CD4-positive, CD25-positive, alpha-beta regulatory T cell (primary cell): ENCODE data around the gene F2R. TPM values are rescaled to one million over a fixed set of nuclear protein-coding genes. Genes with fewer than 3 reads are reported as not detected.
"Not testable (repeated sequence)": the region's sequence is repeated elsewhere in the genome, so short reads cannot be mapped to it uniquely, and the experiment has no call there.

ENCODE experiments used
- ATAC-seq, 2 donors: fragments of 150-1000 bp; cut with Tn5 transposase; one replicate each; pipeline ENCODE4 v1.10.0; 2021; ENCODE audit warnings: low read depth in 2 of 2, moderate number of reproducible peaks in 2 of 2, moderate library complexity in 1 of 2
- DNase-seq, 3 donors: peaks; one replicate each; pipeline versions ENCODE4 v3.0.0 to v3.0.0-alpha.2; 2012 to 2022; ENCODE audit warnings: mixed read lengths in 1 of 3
- H3K27ac ChIP-seq: one replicate; pipeline ENCODE4 v1.7.0; 2013; ENCODE audit warnings: mild to moderate bottlenecking, low read length; ENCODE audit not compliant: insufficient read depth, poor library complexity, severe bottlenecking
- H3K27me3 ChIP-seq: one replicate; pipeline ENCODE4 v1.7.0; 2013; ENCODE audit warnings: low read length; ENCODE audit not compliant: control insufficient read depth, insufficient read depth
- H3K36me3 ChIP-seq: one replicate; pipeline ENCODE4 v1.7.0; 2013; ENCODE audit warnings: mild to moderate bottlenecking, low read length, moderate library complexity; ENCODE audit not compliant: control insufficient read depth, insufficient read depth
- H3K4me1 ChIP-seq: 2 replicates; pipeline ENCODE4 v1.7.0; 2013; ENCODE audit warnings: mild to moderate bottlenecking, low read length; ENCODE audit not compliant: insufficient read depth, control insufficient read depth, poor library complexity, severe bottlenecking
- H3K4me3 ChIP-seq: one replicate; pipeline ENCODE4 v1.7.0; 2013; ENCODE audit warnings: low read depth, mild to moderate bottlenecking, low read length, moderate library complexity
- H3K9me3 ChIP-seq, 2 experiments: 1 replicate in 1 of 2; 2 replicates in 1 of 2; pipeline ENCODE4 v1.7.0; 2013; ENCODE audit warnings: low read length in 2 of 2, mild to moderate bottlenecking in 1 of 2, moderate library complexity in 1 of 2; ENCODE audit not compliant: control insufficient read depth in 2 of 2
- H3K27ac Mint-ChIP-seq, 3 donors: one replicate each; pipeline ENCODE4 v1.8.0; 2020 to 2022; ENCODE audit warnings: mild to moderate bottlenecking in 3 of 3, mixed read lengths in 3 of 3, moderate library complexity in 2 of 3
- H3K27me3 Mint-ChIP-seq: one replicate; pipeline ENCODE4 v1.8.0; 2022; ENCODE audit warnings: mild to moderate bottlenecking, mixed read lengths
- H3K36me3 Mint-ChIP-seq: one replicate; pipeline ENCODE4 v1.8.0; 2020; ENCODE audit warnings: mixed read lengths
- H3K4me1 Mint-ChIP-seq, 4 donors: one replicate each; pipeline ENCODE4 v1.8.0; 2020 to 2022; ENCODE audit warnings: mixed read lengths in 4 of 4, mild to moderate bottlenecking in 1 of 4
- H3K4me3 Mint-ChIP-seq, 4 donors: one replicate each; pipeline ENCODE4 v1.8.0; 2020 to 2022; ENCODE audit warnings: mild to moderate bottlenecking in 4 of 4, mixed read lengths in 4 of 4, moderate library complexity in 3 of 4
- H3K9me3 Mint-ChIP-seq, 7 donors: one replicate each; pipeline ENCODE4 v1.8.0; 2020 to 2022; ENCODE audit warnings: mixed read lengths in 7 of 7, mild to moderate bottlenecking in 3 of 7, moderate library complexity in 2 of 7
- polyA plus RNA-seq, 4 donors: library from polyadenylated mRNA; unstranded; fragments of 300-500 nt; fragmentation: Illumina TruSeq; gene quantifications; one replicate each; pipeline ENCODE4 v1.2.3, GENCODE V29; 2021
- total RNA-seq: library from RNA; stranded (reverse); gene quantifications from one replicate; pipeline ENCODE4 v1.2.3, GENCODE V29; 2022

F2R gene
- total and polyA plus RNA-seq, 5 donors from 2014 or later, result 2.1 to 6.8 (median 2.8) TPM

- not testable (repeated sequence) for H3K36me3 ChIP-seq, H3K4me1 ChIP-seq, H3K27me3 ChIP-seq, H3K4me3 ChIP-seq, H3K9me3 ChIP-seq, H3K4me1 Mint-ChIP-seq, ATAC-seq, H3K27ac Mint-ChIP-seq, H3K4me3 Mint-ChIP-seq, H3K9me3 Mint-ChIP-seq, H3K27ac ChIP-seq, DNase-seq, H3K36me3 Mint-ChIP-seq
- peaks cover 10% of the 10 kb centered on the region for H3K27me3 Mint-ChIP-seq
Observed at GRCh38 chr5:76780616-76781015, 64.7 kb downstream of the F2R start.

GRCh38 chr5:76781775-76782174 lies 65.8 kb downstream of the F2R start:
- H3K9me3 Mint-ChIP-seq, result peaks cover 0 to 2% (median 0%) of the 10 kb centered on the region in 7 donors
- no peaks in the 10 kb centered on the region for H3K36me3 Mint-ChIP-seq
- ATAC-seq, result no peak
- peaks cover 14% of the 10 kb centered on the region for H3K27me3 Mint-ChIP-seq
- no peaks in the 10 kb centered on the region for H3K9me3 ChIP-seq
- H3K27ac ChIP-seq, result no peak overlapping the region
- no peaks in the 10 kb centered on the region for H3K36me3 ChIP-seq
- peaks cover 0 to 2% (median 0%) of the 10 kb centered on the region in 4 donors for H3K4me1 Mint-ChIP-seq
- no peaks in the 10 kb centered on the region for H3K27me3 ChIP-seq
- H3K4me3 ChIP-seq, result no peak overlapping the region
- no peak for DNase-seq
- no peak overlapping the region for H3K27ac Mint-ChIP-seq
- H3K4me1 ChIP-seq, result no peaks in the 10 kb centered on the region
- no peak overlapping the region for H3K4me3 Mint-ChIP-seq

DNA sequence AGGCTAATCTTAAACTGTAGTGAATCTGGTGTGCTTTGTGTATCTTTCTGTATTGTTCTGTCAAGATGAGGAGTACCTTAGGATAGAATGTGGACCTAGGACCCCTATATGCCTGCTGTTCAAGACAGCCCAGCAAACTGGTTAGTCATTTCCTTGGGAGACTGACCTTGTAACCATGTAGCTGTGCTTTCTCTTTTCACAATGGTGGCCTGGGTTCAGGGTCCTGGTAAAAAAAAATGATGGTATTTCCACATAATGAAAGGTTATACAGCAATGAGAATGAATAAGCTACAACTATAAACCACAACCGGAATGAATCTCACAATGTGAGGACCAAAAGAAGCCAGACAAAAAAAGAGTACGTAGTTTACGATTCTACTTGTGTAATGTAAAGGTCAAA lies 66.5 kb downstream of the F2R start:
- ATAC-seq (no peak), DNase-seq (no peak)
- H3K9me3 Mint-ChIP-seq, result peaks cover 0 to 2% (median 0%) of the 10 kb centered on the region in 7 donors
- H3K27ac Mint-ChIP-seq, result no peak overlapping the region
- H3K9me3 ChIP-seq, result no peaks in the 10 kb centered on the region
- H3K4me3 Mint-ChIP-seq, result no peak overlapping the region
- H3K36me3 Mint-ChIP-seq, result no peaks in the 10 kb centered on the region
- no peaks in the 10 kb centered on the region for H3K27me3 ChIP-seq
- peaks cover 14% of the 10 kb centered on the region for H3K27me3 Mint-ChIP-seq
- H3K27ac ChIP-seq, result no peak overlapping the region
- no peak overlapping the region for H3K4me3 ChIP-seq
- peaks cover 0 to 2% (median 0%) of the 10 kb centered on the region in 4 donors for H3K4me1 Mint-ChIP-seq
- no peaks in the 10 kb centered on the region for H3K4me1 ChIP-seq
- no peaks in the 10 kb centered on the region for H3K36me3 ChIP-seq

Other genes starting within 250 kb of the F2R start
- gene F2RL2, start 92.7 kb upstream of the F2R start, total RNA-seq, result not detected
- 1 to 10 TPM in 1 of 4 donors, under 1 TPM in 3; 0.77 to 1.6 (median 0.83) TPM for gene F2RL2, start 92.7 kb upstream of the F2R start, polyA plus RNA-seq
- gene F2RL1, start 102.9 kb downstream of the F2R start, total RNA-seq, result 1.6 TPM
- 1 to 10 TPM; 2.1 to 9.9 (median 6.3) TPM for gene F2RL1, start 102.9 kb downstream of the F2R start, polyA plus RNA-seq
- 1.7 TPM for gene S100Z, start 133.9 kb downstream of the F2R start, total RNA-seq
- 1 to 10 TPM in 3 of 4 donors, under 1 TPM in 1; 0.72 to 4.0 (median 1.4) TPM for gene S100Z, start 133.9 kb downstream of the F2R start, polyA plus RNA-seq
- 2.5 TPM for gene CRHBP, start 236.9 kb downstream of the F2R start, total RNA-seq
- not detected for gene CRHBP, start 236.9 kb downstream of the F2R start, polyA plus RNA-seq